Amniotic stem cell (primary cell): ENCODE data around the gene SND1.
"Not testable (repeated sequence)": the region's sequence is repeated elsewhere in the genome, so short reads cannot be mapped to it uniquely, and the experiment has no call there.

Experiments used
- DNase-seq: peaks from one replicate; lab custom pipeline; 2025; lab: John Stamatoyannopoulos, UW

SND1 gene

DNA sequence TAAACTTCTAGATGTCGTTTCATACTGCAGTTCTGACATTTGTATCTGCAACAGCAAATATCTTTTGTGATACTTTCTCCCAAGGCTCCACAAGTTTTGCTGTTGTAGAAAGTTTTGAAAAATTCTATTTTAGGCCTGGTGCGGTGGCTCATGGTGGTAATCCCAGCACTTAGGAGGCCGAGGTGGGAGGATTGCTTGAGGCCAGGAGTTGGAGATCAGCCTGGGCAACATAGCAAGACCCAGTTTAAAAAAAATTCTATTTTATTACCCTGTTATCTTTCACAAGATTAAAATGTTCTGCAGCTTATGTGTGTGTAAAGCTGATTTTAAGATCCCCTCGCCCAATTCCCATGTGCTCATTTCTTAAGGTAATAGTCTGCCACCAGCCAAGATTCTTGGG lies 1.4 kb downstream of the SND1 start:
- no peak for DNase-seq

GRCh38 chr7:127654404-127655394 lies 2.7 kb downstream of the SND1 start:
- DNase-seq, result no peak

DNA sequence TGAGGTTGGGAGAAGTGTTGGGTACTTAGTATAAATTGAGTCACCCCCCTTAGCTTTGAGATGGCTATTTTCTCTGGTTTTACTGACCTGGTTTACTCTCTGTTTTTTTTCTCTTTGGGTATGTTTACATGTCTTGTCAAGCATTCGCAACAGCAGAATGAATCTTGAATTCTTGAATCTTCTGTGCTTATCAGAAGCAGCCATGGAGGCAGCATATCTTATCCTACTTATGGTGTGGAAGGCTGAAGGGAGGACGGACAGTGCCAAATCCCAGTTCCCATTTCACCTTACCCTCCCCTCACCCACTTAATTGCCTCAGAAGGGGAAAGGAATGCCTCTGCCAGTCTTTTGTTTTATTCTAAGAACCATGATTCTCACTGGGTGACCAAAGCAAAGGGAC lies 3.7 kb downstream of the SND1 start:
- no peak for DNase-seq

DNA sequence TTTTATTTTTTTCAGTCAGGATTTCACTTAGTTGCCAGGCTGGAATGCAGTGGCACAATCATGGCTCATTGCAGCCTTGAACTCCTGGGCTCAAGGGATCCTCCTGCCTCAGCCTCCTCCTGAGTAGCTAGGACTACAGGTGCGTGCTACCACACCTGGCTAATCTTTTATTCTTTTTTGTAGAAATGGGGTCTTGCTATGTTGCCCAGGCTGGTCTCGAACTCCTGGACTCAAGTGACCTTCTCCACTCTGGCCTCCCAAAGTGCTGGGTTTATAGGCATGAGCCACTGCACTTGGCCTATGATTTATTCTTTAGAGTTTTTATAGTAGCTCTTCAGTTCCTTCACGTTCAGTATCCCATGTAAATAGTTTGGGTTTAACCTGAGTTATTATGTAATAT lies 5.5 kb downstream of the SND1 start:
- DNase-seq, result no peak

GRCh38 chr7:127658970-127659630 lies 7.1 kb downstream of the SND1 start:
- DNase-seq, result no peak

DNA sequence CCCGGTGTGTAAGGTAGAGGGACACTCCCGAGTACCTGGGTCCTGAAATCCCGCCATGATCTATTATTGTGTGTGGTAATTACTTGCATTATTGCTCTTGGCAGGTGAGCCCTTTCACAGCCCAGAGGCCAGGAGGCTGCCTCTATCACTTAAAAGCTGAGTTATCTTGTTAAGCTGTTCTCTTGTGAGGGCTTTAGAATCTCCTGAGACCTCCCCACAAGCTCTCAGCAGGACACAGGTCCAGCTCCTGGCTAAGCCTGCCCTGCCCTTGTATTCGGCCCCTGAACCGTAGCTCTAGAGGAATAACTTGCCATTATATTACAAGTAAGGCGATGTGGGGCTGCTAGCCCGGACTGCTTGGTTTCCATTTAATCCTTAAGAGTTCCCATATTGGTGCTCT lies 13.9 kb downstream of the SND1 start:
- no peak for DNase-seq

DNA sequence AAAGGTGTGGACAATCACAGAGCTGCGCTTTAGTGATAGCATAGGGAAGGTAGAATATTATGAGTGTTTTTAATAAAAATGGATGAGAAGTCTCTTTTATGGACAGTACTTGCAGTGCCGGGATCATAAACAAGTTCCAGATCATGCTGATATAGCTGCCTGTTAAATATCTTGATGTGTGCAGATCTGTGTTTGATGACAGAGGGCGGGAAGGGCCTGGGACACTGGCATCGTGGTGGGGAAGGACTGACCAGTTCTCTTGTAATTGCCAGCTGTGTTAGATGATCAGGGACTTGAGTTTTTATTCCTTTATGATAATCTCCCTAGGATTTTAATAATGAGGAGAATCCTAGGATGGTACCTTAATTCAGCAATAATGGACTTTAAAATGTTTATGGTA lies 14.6 kb downstream of the SND1 start:
- no peak for DNase-seq

- DNase-seq, result peak; percentile 62
Observed at GRCh38 chr7:127667017-127667670, 15.2 kb downstream of the SND1 start.

DNA sequence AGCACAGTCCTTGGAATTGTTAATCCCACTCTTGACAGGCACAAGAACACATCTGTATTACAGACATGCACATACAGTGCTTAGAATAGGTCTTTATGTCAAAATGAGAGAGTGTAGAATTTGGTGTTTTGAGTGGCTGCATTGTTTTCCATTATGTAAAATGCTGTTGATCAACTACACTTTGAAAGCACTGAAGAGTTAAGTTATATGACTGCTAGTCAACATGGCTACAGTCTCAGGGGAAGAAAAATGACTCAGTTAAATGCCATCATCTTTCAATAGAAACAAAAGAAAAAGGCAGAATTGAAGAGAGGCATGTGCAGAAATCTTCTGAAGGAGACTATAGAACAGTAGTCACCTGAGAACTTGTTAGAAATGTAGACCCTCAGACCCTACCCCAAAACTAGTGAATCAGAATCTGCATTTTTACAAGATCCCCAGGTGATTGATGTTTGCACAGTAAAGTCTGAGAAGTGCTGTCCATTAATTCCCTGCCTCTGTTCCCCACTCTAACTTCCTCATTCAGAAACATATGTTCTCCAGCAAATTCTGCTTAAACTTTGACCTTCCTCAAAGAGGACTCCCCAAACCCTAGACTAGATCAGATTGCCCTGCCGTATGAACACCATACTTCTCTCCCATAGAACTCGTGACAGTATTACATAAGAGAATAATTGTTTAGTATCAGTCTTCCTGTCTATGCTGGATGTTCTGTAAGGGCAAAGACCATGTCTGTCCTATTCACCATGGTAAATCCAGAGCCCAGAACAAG lies 16.0 kb downstream of the SND1 start:
- no peak for DNase-seq

DNA sequence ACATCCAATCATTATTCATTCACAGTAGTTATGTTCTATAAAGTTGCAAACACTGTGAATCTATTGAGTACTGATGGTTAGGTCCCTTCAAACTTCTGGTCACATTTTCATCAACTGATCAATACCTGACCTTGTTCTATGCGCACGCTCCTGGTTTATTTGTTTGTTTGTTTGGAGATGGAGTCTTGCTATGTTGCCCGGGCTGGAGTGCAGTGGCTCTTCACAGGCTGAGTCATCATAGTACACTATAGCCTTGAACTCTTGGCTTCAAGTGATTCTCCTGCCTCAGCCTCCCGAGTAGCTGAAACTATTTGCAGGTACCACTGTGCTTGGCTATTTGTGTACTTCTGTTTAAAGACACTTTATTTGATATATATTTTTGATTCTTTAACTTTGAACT lies 19.3 kb downstream of the SND1 start:
- DNase-seq, result no peak

DNA sequence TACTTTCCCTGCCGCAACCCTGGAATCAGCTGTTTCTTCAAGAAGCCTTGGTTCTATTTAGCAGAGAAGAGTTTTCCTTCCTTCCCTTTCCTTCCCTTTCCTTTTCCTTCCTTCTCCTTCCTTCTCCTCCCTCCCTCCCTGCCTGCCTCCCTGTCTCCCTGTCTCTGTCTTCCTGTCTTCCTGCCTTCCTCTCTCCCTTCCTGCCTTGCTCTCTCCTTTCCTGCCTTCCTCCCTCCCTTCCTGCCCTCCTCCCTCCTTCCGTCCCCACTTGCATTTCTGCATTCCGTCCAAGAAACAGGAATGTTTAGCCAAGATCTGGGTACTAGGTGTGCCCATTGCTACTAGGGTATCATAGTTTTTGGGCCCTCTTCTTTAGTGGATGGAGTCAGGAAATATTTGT lies 21.9 kb downstream of the SND1 start:
- DNase-seq, result no peak

DNA sequence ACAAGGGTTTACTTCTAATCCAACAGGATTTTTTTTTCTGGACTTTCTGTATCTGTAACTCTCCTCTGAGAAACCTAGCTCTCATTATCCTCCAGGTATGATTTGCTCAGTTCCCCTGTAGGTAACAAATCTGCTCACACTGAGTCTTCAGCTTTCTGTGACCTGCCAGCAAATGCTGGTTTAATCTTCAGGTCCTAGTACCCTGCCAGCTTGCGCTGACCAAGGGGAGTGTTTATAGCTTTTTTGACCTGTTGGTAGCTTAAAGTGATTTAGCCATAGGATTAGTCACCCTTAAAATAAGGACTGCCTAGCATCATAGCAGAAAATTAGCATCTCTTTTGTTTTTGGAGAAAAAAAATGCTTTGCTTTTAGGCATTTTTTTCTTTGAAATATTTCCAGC lies 22.4 kb downstream of the SND1 start:
- DNase-seq, result no peak

DNA sequence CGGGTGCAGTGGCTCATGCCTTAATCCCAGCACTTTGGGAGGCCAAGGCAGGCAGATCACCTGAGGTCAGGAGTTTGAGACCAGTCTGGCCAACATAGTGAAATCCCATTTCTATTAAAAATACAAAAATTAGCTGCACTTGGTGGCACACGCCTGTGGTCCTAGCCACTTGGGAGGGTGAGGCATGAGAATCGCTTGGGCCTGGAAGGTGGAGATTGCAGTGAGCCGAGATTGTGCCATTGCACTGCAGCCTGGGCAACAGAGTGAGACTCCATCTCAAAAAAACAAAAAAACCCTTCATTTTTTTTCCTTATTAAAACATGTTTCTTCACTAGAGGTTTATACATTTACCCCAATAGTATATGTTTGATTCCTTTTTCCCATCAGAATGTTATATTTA lies 22.9 kb downstream of the SND1 start:
- not testable (repeated sequence) for DNase-seq

GRCh38 chr7:127675721-127676120 lies 23.7 kb downstream of the SND1 start:
- no peak for DNase-seq

GRCh38 chr7:127677433-127678230 lies 25.6 kb downstream of the SND1 start:
- DNase-seq, result no peak

DNA sequence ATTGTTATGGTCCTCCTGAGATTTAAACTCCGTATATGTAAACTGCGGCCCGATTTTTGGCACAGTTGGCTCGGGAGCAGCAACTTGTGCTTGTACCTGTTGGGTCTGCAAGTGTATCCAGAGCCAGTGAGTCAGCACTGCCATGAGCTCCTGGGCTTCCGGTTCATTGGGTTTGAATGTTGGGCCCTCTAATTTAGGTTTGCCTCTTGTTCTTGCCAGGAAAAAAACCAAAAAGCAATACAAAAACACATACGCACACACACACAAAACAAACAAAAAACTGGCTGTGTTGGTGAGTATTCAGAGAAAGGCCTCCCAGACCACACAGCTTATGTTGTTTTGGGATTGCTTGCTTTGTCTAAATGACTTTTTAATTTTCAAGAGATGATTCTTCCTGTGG lies 26.3 kb downstream of the SND1 start:
- no peak for DNase-seq

GRCh38 chr7:127678947-127679346 lies 27.0 kb downstream of the SND1 start:
- peak; percentile 13 for DNase-seq

- DNase-seq, result no peak
Observed at GRCh38 chr7:127680983-127681382, 29.0 kb downstream of the SND1 start.

DNA sequence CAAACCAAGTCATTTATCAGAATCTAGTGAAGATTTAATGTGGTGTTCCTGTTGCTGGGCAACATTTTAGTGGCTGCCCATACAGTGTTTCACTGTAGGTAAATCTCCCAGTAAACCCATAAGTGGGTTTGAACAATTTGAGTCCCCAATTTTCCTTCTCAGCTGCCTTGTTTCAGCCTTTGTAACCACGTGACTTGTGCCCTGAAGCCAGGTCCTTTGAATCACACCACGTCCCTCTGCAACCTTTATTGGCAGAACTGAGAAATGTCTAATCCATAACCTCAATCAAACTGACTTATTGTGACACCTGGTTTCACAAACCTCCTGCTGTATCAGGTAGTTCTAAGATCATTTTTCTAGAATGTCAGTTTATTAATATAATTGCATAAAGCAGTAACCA lies 30.1 kb downstream of the SND1 start:
- no peak for DNase-seq

GRCh38 chr7:127683776-127684681 lies 32.0 kb downstream of the SND1 start:
- no peak for DNase-seq
